ENCODE results near the gene TMEM248.
A peak's percentile ranks its signal among the peaks of the same experiment; 100 is the strongest.
"Not testable (repeated sequence)": the region's sequence is repeated elsewhere in the genome, so short reads cannot be mapped to it uniquely, and the experiment has no call there.

Gene TMEM248

DNA sequence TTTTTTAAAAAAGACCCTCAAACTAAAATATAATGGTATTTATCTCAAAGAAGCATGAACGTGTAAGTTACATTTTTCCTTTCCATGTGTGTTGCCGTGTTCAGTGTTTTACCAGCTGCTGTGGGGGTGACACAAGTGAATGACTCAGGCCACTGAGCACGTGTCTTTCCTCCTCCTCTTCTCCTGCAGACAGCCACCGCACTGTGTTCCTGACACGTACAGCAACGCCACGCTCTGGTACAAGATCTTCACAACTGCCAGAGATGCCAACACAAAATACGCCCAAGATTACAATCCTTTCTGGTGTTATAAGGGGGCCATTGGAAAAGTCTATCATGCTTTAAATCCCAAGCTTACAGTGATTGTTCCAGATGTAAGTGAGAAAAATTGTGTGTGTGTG is 29.7 kb downstream of the TMEM248 start:
- DNase-seq (ENCODE audit: low spot score) = no peak

DNA sequence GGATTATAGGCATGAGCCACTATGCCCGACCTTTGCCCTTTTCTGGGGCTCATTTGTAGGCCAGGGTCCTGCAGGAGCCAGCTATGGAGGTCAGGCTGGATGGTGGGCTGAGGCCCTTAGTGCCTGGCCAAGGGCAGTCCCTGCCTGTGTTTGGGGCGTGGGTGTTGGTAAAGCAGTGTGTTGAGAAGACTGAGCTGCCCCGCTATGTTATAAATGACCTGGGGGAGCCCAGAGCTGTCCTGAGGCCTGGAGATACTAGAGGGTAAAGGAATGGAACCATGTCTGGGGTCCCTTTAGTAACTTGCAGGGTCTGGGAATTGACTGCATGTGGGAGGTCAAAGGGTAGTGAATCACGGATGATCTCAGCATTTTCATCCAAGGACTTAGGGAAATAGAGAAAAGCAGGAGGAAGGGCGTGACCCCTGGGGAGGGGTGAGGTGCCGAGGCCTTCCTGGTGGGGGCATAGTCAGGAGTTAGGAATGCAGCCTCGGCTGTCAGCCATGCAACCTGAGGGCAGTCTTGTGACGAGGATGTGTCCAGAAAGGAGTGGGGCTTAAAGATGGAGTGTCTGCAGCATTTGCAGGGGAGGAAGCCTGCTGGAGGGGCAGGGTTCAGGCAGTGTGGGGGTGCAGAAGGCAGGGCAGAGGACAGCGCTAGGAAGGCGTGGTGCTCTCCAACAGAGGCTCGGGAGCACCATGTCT is 31.5 kb downstream of the TMEM248 start:
- DNase-seq (ENCODE audit: low spot score) = no peak

DNA sequence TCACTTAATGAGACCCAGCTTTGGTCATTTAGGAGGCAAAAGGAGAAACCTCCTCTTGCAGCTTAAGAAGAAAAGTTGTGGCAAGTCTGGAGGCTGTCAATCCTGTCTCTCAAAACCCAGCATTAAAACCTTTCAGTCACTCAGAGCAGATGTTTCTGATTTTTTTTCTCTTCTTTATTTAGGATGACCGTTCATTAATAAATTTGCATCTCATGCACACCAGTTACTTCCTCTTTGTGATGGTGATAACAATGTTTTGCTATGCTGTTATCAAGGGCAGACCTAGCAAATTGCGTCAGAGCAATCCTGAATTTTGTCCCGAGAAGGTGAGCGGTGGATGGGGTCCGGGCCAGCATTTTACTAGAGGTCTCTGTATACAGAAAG is 32.0 kb downstream of the TMEM248 start:
- DNase-seq (ENCODE audit: low spot score) = peak; percentile 65

DNA sequence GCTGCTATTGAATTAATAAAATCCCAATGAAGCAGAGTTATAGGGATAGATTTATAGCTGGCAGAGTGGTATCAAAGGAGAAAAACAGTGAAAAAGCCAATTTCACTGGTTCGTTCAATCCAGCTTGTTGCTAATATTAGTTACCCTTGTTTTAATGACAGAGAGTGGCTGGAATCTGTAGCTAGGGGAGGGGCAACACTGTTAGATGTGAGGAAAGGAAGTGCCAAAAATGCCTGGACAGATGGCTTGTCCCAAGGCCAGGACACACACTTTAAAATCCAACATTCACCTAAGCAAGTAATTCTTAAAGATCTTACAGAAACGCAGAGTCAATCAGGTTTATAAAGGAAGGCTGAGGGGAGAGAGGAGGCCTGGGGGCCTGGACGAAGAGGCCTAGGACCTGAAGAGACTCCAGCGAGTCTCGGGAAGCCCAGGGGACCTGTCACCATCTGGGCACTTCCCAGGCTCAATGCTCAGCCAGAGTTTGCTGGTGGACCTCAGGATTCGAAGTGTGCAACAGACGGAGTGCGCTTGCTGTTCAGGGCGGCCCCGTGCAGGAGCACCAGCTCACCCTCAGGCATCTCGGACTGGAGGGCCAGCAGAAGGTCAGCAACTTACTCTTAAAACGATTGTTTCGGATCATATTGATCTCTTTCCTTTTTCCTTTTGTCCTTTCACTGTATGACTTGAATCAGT is 36.7 kb downstream of the TMEM248 start:
- DNase-seq (ENCODE audit: low spot score) = no peak

DNA sequence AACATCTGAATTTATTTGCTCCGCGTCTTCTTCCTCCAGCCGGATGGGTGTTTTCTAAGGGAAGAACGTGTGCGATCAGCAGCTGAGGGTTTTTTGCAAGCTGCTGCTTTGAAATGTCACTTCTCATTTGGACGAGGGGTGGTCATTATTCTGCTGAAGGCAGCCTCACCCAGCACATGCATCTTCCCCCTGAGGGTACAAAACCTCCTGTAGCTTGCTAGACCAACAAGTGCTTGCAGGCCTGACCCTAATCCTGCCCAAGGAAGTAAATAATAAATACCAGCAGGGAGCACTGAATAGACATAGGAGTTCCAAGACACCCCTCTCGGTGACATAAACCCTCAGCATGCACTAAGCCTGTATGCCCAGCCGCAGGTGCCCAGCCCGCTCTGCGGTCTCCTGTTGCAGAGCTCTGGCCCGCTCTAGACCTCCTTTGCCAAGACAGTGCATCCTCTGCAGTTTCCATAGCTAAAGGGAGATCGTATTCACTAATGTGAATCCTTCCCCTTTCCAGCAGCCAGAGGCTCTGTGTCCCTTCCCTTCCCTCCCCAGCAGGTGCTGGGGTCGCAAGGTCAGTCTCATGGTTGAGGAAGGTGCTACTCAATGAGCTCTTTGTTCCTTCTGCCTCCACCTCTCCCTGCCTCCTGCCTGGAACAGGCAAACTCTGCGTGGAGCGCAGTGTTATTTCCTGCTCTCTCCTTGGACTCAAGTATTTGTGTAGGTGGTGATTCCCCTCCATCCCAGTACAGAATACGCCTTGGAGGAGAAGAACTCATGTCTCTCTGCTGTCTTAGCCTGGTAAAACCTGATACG is 37.7 kb downstream of the TMEM248 start:
- DNase-seq (ENCODE audit: low spot score) = no peak

DNA sequence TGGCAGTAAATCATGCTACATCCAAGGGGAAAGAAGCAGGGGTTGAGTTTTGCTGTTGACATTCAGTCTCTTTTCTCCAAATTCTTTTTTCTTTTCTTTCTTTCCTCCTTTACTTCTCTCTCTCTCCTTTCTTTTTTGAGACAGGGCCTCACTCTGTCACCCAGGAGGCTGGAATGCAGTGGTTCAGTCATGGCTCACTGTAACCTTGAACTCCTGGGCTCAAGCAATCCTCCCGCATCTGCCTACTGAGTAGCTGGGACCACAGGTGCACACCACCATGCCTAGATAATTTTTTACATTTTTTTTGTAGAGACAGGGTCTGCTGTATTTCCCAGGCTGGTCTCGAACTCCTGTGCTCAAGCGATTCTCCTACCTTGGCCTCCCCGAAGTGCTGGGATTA is 39.2 kb downstream of the TMEM248 start:
- DNase-seq (ENCODE audit: low spot score) = no peak

DNA sequence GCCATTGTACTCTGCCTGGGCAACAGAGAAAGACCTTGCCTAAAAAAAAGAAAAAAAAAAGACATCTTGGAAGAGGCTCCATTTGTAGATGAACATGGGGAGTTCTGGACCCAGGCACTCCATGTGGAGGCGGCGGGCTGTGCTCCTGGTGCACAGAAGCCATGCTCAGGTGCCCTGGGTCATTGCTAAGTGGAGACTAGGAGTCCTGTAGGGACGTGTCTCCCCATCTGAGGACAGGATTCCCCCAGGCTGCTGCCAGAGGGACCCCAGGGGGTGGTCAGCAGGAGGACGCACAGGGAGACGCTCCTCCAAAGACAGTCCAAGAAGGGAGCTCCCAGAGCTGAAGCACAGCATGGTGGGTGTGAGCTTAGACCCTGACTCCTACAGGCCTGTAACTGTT is 40.1 kb downstream of the TMEM248 start:
- DNase-seq (ENCODE audit: low spot score) = no peak

DNA sequence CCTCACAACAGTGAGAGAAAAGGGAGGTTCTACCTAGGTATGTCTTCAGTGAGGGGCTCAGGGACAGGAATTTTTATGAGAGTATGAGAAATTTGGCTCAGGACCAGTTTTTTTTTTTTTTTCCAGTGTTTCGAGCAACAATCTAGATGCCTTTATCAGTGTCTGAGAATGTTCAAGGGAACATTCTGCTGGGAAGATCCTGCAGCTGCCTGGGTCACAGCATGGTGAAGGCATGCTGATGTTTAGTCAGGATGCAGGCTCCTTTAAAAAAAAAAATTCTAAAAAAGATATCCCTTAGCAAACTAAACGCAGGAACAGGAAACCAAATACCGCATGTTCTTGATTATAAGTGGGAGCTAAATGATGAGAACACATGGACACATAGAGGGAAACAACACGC is 43.4 kb downstream of the TMEM248 start:
- no peak for DNase-seq (ENCODE audit: low spot score)

DNA sequence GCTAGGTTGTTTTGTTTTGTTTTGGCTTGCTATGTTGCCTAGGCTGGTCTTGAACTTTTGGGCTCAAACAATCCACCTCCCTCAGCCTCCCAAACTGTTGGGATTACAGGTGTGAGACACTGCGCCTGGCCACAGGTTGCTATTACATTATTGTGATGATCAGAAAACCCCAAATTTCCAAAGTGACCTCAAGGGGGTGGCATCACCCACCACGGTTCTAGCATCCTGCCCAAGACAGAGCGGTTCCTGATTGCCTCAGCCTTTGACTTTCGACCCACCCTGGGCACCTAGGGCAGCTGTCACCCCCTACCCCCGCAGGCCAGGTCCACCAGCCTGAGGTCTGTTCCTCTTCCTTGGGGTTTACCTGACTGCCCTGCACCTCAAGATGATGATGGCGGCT is 46.0 kb downstream of the TMEM248 start:
- peak; percentile 37 for DNase-seq (ENCODE audit: low spot score)

DNA sequence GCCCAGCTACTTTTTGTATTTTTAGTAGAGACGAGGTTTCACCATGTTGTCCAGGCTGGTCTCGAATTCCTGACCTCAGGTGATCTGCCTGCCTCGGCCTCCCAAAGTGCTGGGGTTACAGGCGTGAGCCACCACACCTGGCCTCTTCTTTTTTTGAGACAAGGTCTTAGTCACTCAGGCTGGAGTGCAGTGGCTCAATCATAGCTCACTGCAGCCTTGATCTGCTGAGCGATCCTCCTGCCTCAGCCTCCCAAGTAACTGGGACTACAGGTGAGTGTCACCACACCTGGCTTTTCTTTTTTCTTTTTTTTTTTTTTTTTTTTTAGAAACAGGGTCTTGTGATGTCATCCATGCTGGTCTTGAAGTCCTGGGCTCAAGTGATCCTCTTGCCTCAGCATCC is 48.0 kb downstream of the TMEM248 start:
- not testable (repeated sequence) for DNase-seq (ENCODE audit: low spot score)

DNA sequence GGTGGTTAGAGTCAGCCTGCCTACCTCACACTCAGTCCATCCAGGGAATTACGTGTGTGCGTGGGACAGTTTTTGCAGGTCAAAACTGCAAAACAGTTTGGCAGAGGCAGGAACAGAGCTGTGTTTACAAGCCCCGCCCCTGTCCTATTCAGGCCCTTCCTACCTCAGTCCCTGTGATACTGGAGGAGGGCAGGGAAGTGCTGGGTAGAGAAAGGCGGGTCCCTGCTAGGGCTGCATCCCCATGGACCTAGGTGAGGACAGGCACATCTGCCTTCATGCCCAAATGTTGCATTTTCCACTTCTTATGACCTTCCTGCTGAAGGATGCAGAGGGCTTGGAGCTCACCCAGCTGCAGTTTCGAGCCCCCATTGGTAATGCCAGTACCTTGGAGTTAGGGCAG is 49.3 kb downstream of the TMEM248 start:
- no peak for DNase-seq (ENCODE audit: low spot score)

DNA sequence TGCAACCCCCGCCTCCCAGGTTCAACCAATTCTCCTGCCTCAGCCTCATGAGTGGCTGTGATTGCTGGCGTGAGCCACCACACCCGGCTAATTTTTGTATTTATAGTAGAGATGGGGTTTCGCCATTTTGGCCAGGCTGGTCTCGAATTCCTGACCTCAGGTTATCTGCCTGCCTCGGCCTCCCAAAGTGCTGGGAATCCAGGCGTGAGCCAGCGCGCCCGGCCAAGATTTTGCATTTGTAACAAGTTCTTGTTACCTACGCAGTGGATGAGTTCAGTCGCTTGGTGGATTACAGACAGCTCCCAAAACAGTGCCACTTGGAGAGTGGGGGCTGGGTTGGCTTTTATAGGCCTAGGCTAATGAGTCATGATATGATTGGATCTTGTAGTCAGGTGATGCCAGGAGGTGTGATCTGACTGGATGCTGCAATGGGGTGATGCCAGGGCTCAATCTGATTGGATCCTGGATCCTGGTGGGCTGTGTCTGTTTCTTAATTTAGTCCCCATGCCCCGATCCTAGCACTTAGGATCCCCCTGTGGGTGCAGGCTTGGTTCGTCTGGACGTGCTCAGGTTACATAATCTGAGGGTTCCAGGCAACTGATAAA is 54.1 kb downstream of the TMEM248 start:
- DNase-seq (ENCODE audit: low spot score) = peak; percentile 64

DNA sequence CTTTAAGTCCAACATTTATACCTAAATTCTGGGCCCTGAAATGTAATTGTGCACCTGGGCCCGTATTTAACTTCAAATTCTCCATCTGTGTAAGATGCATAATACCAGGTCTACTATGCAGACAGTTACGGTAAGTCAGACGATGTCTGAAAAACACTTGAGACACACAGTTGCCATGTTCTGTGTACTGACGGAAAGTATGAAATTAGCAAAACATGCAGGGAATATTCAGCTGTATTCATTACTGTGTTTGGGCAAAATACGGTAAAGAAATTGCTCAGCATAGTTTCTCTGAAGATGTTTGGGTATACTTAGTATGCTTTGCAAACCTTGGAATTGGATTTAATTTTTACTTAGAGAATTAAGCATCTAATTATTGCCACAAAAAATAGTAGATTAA is 57.3 kb downstream of the TMEM248 start:
- not testable (repeated sequence) for DNase-seq (ENCODE audit: low spot score)

DNA sequence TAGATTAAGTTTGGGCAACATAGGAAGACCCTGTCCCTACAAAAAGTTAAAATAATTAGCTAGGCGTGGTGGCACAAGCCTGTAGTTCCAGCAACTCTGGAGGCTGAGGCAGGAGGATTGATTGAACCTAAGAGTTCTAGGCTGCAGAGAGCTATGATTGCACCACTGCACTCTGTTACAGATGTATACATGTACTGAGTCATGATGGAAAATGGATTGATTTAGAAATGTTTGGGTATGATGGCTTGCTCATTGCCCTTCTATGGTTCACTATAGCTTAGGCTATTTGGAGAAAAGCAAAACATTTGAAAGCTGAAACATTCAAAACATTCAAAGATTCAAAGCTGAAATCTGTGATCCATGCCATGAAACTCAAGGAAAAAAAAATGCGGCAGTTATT is 58.0 kb downstream of the TMEM248 start:
- not testable (repeated sequence) for DNase-seq (ENCODE audit: low spot score)

DNA sequence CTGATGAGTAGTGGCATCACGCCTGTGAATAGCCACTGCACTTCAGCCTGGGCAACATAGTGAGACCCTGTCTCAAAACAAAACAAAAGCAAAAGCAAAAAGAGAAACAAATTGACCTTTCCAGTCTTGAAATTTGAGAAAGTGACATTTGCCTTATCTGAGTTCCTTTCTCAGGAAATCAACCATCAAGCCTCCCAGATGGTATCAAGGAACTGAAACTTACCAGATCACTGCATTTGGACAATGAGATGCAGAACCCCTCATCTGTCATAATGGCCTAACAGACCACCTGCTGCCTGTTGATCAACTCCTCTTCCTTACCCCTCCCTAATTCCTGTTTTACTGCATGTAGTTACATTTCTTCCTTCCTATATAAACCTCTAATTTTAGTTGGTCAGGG is 59.3 kb downstream of the TMEM248 start:
- DNase-seq (ENCODE audit: low spot score) = peak; percentile 65

DNA sequence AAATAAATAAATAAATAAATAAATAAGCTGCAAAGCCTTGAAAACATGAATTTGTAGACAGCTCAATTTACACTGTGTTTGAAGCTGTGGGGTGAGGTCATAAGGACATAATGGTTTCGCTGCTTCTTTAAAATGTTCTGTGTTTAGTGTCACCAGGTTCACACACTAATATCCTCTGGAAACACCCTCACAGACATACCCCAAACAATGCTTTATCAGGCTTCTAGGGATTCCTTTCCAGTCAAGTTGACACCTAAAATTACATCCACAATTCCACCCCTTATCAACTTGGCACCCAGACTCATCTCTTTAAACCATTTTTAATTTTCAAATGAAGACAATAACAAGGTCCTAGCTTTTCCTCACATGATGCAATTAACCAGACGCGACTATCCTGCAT is 68.5 kb downstream of the TMEM248 start:
- DNase-seq (ENCODE audit: low spot score) = not testable (repeated sequence)

DNA sequence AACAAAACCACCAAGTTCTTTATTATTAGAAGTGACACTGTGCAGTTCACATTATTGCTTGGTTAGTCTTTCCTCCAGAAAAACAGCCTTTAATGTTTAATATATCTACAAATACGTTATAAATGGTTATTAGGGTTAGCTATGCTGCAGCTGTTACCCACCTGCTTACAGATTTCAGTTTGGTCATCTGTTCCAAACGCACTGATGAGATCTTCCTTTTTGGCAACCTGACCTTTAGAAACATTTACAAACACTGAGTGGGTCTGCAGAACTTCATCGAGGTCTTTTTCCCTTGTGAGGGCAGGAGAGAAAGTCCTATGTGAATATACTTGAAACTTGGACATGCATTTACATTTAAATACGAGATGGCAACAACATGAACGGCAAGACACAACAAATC is 73.0 kb downstream of the TMEM248 start:
- DNase-seq (ENCODE audit: low spot score) = peak; percentile 56

DNA sequence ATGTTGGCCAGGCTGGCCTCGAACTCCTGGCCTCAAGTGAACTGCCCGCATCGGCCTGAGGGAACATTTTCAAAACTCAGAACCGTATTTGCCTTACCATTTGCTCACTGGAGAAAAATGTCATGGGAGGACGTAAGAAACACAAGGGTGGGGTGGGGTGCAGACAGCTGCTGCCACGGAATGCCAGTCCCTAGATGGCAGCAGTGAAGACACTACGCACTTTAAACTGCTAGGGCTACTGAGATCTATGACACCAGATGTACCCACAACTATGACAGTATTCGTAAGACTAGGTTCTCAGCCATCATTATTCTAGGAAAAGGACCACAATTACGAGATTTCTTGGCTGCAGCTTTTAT is 73.6 kb downstream of the TMEM248 start:
- DNase-seq (ENCODE audit: low spot score) = peak; percentile 89

DNA sequence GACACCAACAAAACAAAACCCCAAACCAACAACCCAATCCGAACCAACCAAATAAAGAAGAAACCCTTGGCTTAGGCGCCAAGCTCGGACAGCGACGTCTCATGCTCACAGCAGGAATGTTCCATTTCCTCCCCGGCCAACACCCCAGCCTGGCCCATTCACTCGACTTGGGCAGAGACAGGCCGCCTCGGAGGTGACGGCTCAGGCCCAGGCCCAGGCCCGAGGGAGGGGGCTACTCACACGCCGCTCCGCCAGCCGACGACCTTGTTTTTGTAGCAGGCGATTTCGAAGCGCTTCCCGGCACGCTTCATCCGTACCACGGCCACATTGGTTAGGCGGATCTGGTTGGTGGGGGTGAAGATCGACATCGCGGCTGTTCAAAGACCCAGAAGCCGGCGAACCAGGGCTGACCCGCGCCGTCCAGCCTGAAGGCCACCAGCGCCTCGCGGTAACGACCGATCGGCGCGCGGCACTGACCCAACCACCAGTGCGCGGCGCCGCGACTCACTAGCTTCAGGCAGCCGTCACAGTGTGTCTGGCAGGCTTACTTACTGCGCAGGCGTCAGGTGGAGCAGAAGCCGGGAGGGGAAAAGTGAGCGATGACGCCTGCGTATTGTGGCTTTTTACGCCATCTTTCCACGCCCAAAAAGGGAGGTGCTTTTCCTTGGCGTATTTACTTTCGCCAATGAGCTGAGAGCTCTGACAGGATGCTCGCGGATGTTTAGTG is 74.2 kb downstream of the TMEM248 start, which contains the start of gene SBDS:
TSS of gene SBDS (minus strand) at position 537 of the 727 bp plus-strand sequence. CDS start at position 368, 169 bp downstream.
- DNase-seq (ENCODE audit: low spot score) = peak; percentile 100

DNA sequence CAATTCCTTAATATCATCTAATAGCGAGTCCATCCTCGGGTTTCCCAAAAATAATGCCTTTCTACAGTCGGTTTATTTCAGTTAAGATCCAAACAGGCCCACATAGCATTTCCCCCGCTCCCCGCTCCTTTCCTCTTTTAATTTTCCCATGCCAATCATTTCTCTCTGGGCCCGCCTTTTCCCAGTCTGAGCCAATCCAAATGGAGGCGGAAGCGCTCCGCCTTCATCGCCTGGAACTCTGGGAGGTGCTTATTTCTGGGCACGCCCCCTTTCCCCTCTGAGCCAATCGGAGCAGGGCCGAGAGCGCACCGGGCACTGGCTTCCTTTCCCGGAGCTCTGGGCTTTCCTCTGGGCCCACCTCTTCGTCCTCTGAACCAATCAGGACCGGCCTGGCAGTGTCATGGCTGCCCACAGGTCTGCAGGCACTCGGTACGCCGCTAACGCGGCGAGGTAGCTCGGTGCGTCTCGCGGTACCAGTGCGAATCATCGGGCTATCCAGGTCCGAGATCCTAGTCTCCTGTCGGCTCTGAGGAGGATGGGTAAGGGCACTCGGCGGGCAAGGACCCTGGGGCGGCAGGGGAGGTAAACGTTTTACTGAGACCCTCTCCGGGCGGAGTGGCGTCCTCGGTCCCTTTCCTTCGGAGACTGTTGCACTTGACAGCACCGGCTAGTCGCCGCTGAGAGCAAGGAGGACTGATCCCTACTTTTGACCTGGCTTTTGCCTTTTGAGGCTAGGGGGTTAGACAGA is 75.6 kb downstream of the TMEM248 start, which contains the start of gene TYW1:
TSS of gene TYW1 (plus strand) at position 390 of the 748 bp plus-strand sequence. CDS start at position 536, 146 bp downstream.
- peak; percentile 100 for DNase-seq (ENCODE audit: low spot score)

Measured in NAMALWA (cell line).